IPS DF 4.7 (cell line): Measurements from ENCODE around the gene DGKB.

Source experiments
- DNase-seq: peaks from one replicate; pipeline ENCODE4 v3.0.0-alpha.2; 2013; ENCODE audit warnings: low spot score; ENCODE audit errors: extremely low read depth

DGKB gene

DNA sequence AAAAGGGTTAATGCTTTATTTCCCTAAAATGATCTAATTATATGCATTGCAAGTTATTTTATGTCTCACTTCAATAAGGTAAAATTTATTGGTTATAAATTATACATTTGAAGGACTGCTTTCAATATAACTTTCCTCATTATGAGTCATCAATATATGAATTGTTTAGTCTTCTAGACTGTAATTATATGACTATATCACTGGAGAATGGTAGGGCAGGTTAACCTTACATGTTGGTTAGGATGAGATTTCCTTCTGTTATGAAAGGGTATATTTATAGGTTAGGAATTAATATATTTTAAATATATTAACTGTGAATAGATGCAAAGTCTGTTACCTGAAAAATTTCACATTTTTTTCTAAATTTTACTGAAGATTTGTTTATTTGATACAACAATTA lies 506.7 kb downstream of the DGKB start:
- DNase-seq = no peak

DNA sequence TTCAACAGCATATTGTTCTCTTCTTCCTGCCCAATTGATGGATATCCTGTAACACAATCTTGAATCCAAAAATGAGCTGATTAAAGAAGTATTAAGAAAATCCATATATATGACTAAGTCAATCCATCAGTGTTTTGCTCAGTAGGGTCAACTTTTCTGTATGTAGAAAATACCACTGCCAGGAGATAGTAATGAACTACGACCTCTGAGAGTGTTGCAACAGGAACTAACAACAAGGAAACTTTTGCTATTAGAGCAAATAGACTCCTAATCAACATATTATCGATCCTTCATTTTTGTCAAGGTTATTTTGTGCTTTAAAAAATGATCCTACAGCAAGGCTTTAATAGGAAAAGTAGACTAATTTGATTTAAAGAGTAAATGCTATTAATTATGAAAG lies 507.8 kb downstream of the DGKB start:
- no peak for DNase-seq

DNA sequence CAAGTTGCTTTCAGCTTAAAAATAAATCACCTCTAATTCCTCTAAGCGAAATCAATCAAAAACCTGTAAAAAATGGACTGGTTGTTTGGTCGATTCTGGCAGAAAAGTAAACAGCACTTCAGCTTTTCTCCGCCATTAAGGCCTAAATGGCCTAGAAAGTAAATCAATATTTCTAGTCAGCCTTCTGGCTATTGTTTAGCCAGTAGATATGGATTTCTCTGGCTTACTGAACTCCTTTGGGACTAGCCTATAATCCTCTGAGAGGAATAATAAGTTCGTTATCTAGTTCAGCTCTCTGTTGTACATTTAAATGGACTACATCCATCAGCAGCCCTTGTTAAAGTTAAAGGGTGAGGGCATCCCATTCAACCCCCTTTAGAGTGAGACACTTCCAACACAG lies 513.0 kb downstream of the DGKB start:
- no peak for DNase-seq

DNA sequence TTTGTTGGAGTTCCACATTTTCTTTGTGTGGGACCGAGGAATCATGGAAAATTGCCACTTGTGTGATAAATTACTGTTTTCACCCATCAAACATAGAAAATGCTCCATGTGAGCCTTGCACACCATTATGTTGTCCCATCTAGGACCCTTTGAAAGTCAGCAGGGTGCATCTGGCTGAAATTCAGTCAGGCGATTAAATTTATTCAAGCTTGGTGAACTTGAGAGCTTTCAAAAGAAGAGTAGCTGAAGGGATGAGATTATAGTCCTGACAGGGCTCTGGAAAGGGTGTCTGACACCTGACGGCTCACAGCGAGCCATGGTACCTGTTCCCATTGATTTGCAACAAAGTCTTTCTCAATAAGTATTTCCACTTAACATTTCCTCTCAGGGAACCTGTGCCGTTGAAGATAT lies 513.4 kb downstream of the DGKB start:
- no peak for DNase-seq

DNA sequence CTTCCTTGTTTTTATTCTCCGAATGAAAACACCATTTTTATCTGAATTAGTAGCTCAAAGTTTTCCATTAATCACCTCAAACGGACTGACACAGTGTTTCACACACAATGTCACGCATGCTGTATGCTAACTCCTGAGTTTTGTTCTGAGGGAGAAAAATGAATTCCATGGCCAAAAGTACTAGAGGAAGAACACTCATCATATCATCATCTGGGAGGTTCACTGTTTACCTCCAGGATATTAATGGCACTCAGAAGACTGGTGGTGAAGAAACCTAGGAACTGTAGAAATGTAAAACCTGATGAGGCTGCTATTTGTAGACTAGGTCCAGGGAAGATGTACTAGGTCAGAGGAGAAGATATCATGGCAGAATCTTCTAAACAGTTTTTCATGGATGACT lies 517.5 kb downstream of the DGKB start:
- no peak for DNase-seq

GRCh38 chr7:14381936-14382335 lies 520.6 kb downstream of the DGKB start:
- no peak for DNase-seq

DNA sequence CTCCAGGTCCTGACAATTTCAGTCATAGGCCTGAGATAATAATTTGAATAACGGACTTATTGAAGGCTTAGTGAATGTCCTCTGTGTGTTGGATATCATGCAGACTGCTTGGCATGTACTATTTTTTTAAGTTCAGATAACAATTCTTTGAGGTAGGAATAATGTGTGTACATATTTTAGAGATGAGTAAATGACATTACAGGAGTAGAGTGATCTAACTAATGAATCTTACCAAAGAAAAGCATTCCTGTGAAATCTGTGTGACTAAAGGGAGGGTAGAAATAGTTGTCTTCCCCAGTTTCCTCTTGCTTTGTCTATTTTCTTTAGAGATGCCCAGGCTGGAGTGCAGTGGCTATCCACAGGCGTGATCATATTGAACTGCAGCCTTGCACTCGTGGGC lies 521.2 kb downstream of the DGKB start:
- no peak for DNase-seq

- no peak for DNase-seq
These were observed 521.7 kb downstream of the DGKB start for GRCh38 chr7:14380881-14381280.

GRCh38 chr7:14377646-14378266 lies 524.8 kb downstream of the DGKB start:
- no peak for DNase-seq

DNA sequence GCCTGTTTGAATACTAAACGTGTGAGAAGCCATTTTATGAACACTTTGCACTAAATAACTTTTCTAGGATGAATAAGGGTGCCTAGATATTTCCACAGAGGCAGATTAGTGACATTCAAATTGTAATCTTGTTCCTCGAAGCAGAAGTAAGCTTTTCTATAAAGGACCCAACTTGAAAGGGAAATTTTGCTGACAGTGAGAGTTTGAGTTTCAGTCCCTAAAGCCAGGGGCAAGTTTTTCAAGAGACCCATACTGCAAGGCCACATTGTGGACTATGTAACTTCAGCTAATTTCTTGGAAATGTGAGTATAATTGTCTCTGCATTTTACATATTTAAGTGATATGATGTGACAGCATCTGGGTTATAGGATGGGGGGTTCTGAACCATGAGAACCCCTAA lies 525.8 kb downstream of the DGKB start:
- DNase-seq = no peak

- no peak for DNase-seq
These were observed 526.6 kb downstream of the DGKB start for GRCh38 chr7:14375998-14376397.

DNA sequence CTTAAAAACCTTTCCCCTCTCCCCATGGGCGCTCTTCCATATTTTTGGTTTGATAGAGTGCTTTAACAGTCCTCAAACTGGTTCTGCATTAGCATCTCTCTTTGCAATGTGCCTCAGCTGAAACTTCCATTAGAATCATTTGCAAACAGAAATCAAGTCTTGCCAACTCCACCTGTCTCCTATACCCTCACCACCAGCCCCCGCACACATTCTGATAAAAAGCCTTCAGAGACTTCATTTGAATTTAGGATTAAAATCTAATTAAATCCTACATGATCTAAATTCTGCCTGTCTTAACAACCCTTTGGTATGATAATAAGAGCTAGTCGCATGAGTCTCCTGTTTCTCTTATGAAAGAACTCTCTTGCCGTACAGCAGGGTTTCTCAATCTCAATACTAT lies 528.2 kb downstream of the DGKB start:
- DNase-seq = no peak

GRCh38 chr7:14368285-14368684 lies 534.3 kb downstream of the DGKB start:
- DNase-seq = no peak

DNA sequence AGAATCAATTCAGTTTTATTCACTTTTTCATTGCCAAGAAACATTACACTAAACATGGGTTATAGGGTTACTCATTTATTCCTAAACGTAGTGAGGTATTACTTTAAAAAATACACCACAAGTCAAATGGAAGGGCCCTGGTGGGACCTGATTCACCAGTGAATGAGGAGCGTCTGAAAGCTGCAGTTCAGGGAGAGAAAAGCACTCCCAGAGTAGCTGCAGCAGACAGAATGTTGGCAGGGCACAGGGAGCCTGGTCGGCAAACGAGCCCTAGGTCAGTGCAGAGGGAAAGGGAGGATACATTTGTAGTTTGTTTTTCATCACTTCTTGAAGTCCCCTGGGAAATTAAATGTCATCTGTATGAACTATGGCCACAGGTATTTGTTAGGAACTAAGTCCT lies 551.4 kb downstream of the DGKB start:
- no peak for DNase-seq

DNA sequence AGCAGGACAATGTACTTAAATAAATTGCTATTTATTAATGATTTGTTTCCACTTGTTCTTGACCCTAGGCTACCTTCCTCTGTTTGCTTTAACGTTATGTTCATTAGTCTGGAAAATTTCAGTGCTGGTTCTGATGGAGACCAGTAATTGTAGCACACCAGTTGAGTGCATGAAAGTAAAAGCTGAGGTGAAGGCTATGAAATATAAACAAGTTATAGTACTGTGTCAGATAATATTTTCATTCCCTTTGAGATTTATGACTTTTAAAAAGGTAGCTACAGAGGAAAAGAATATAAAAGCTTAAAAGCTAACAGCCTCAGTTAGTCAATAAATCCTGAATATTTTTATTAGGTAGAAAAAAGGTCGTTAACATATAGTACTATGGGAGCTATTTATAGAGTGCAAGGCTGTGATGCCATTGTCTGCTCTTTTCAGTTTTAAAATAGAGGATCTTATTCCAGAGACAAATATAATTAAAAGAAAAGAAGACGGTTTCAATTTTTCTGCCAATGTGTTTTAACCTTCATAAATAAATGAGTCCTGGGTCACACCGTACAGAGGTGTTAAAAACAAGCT lies 561.3 kb downstream of the DGKB start:
- DNase-seq = no peak

GRCh38 chr7:14340393-14341074 lies 562.0 kb downstream of the DGKB start:
- DNase-seq = no peak

DNA sequence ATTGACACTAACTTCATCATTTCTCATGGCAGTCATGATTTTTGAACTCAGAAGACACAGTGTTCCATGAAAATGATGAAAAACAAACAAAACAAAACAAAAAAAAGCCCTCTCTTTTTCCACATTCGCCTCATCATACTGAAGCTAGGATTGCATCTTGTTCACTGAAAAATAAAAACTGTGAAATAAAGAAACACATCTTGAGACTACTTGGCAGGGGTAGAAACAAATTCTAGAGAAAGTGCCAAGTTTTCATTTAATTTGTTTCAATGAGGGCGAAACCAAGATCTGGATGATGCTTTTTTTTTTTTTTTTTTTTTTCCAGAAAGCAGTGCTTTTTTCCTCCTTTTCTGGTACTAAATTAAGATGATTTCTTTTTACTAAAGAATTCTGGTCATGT lies 562.7 kb downstream of the DGKB start:
- no peak for DNase-seq

DNA sequence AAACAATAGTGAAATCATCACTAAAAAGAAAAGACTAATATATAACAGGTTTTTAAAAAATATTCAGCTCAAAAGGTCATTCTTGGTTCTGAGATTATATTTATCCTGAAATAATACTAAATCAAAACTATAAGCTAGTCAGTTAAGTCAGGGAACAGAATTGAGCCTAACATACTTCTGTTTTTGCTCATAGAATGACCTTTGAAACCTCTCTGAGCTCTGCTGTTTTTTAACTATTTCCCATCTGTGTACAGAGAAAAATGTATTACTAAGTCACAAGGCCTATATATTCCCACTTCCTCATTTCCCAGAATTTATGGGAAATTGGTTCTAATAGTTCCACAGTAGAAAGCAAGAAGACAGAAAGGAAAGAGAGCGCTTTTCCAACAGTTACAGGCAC lies 566.3 kb downstream of the DGKB start:
- DNase-seq = no peak

- DNase-seq = no peak
These were observed 570.4 kb downstream of the DGKB start for GRCh38 chr7:14332155-14332554.

DNA sequence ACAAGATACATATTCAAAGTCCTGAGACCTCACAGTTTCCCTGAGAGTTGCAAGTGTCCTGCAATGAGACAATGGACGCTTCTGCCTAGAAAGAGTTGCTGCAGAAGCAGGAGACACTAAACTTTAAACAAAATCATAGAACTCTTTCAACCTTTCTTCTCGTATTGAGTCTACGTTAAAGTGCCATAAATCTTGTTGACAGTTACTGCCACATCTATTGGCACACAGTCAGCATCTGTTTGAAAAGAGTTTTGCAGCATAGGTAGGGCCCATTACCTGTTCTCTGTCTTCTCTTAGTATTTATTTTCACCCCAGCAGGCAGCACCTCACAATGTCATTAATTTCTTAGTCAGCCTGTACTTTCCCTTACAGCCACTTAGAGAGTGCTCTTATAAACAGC lies 577.8 kb downstream of the DGKB start:
- no peak for DNase-seq

GRCh38 chr7:14322724-14323123 lies 579.8 kb downstream of the DGKB start:
- DNase-seq = no peak

DNA sequence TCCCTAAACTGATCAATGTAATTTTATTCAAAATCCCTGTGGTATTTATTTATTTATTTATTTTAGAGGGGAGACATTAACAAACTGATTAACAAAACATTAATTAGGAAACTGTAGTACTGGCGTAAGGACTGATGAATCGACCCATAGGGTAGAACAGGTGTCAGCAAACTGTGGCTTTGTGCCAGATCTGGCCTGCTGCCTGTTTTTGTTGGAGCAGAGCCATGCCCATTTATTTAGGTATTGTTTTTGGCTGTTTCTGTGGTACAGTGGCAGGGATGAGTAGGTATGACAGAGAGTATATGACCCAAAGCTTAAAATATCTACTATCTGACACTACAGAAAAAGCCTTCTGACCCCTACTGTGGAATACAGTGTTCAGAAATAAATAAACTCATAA lies 580.6 kb downstream of the DGKB start:
- DNase-seq = no peak

DNA sequence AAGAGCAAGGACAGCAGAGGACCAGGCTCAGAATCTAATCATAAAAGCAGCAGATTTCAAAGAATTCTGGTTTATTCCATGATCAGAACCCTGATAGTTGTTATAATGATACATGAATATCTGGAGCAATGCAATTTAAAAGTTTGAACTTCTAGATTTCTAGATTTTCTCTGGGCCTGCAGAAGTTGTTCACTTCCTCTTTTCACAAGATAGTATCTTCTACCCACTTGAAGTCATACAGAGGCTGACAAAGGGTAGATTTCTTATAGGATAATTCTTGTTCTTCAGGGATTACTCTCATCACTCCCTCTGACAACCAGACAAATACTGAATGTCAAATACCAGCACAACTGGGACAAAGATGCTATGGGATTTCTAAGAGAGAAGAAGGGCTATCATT lies 593.1 kb downstream of the DGKB start:
- no peak for DNase-seq
